ENCODE data around the gene ADRA2A.

DNA sequence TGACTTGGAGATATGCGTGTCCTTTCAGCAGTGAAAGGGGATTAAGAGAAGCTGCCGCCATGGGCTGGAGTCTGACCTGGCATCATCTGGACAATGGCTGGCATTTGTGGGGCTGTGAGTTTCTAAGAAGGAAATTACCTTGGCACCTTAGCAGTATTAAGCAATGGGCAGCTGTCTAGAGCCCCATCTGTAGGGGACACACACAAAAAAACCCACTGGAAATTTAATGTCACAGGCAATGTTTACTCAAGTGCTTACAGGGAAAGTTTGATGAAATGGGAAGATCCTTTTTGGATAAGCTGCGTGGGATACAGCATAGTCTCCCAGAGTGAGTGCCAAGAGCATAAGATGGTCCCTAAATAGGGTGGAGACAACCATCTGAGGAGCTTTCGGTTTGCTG, 25.0 kb downstream of the ADRA2A start:
- TF ChIP-seq ZZZ3 (IDR thresholded peaks at IDR 0.05; ENCODE audit: control insufficient read depth, insufficient read length, low read depth), result no peak
- no peak for TF ChIP-seq ZNF24 (IDR thresholded peaks at IDR 0.05)
- no peak for TF ChIP-seq FOS (IDR thresholded peaks at IDR 0.05; ENCODE audit: borderline replicate concordance, extremely low read depth, insufficient read length)
- no peak for TF ChIP-seq EP300 (IDR thresholded peaks at IDR 0.05; ENCODE audit: borderline replicate concordance in 1 of 2, control insufficient read depth in 1 of 2, low read depth in 2 of 2, low read length in 2 of 2)
- TF ChIP-seq, protein P1, sequence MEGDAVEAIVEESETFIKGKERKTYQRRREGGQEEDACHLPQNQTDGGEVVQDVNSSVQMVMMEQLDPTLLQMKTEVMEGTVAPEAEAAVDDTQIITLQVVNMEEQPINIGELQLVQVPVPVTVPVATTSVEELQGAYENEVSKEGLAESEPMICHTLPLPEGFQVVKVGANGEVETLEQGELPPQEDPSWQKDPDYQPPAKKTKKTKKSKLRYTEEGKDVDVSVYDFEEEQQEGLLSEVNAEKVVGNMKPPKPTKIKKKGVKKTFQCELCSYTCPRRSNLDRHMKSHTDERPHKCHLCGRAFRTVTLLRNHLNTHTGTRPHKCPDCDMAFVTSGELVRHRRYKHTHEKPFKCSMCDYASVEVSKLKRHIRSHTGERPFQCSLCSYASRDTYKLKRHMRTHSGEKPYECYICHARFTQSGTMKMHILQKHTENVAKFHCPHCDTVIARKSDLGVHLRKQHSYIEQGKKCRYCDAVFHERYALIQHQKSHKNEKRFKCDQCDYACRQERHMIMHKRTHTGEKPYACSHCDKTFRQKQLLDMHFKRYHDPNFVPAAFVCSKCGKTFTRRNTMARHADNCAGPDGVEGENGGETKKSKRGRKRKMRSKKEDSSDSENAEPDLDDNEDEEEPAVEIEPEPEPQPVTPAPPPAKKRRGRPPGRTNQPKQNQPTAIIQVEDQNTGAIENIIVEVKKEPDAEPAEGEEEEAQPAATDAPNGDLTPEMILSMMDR (IDR thresholded peaks at IDR 0.05 in 2 of 3, conservative IDR thresholded peaks at IDR 0.05 in 1 of 3; ENCODE audit: control insufficient read depth in 2 of 3, extremely low read depth in 1 of 3, insufficient read depth in 1 of 3, low read depth in 3 of 3, low read length in 3 of 3), result no peak
- no peak for TF ChIP-seq SUPT20H (IDR thresholded peaks at IDR 0.05; ENCODE audit: borderline replicate concordance, control insufficient read depth, low read depth, low read length)
- no peak for TF ChIP-seq EZH2 (IDR thresholded peaks at IDR 0.05; ENCODE audit: borderline replicate concordance, control insufficient read depth, low read depth, low read length)
- TF ChIP-seq KDM1A (IDR thresholded peaks at IDR 0.05; ENCODE audit: borderline replicate concordance), result no peak

All from GM12878 (cell line).